Astrocyte (in vitro differentiated cells and primary cell): ENCODE measurements around the gene TTLL8.

Experiments
- CTCF ChIP-seq: IDR thresholded peaks from 2 replicates; pipeline ENCODE4 v1.5.1; 2011; ENCODE audit warnings: low read depth, mild to moderate bottlenecking, inconsistent platforms, low read length, moderate library complexity; ENCODE audit not compliant: insufficient read depth
- EZH2 ChIP-seq: IDR thresholded peaks from 2 replicates; pipeline ENCODE4 v1.6.1; 2012; ENCODE audit warnings: mild to moderate bottlenecking, low read length, inconsistent platforms; ENCODE audit not compliant: insufficient read depth

- no peak for TF ChIP-seq EZH2
- TF ChIP-seq CTCF: no peak
Observed at GRCh38 chr22:50064453-50064852, 6.4 kb upstream of the TTLL8 start.
